ENCODE results near the gene SLC49A3. TPM values are rescaled to one million over a fixed set of nuclear protein-coding genes. Genes with fewer than 3 reads are reported as not detected.
A peak's percentile ranks its signal among the peaks of the same experiment; 100 is the strongest.
"Not testable (repeated sequence)": the region's sequence is repeated elsewhere in the genome, so short reads cannot be mapped to it uniquely, and the experiment has no call there.

The SLC49A3 gene
- total RNA-seq, 1 experiment from 2014 or later: 8.1 TPM

DNA sequence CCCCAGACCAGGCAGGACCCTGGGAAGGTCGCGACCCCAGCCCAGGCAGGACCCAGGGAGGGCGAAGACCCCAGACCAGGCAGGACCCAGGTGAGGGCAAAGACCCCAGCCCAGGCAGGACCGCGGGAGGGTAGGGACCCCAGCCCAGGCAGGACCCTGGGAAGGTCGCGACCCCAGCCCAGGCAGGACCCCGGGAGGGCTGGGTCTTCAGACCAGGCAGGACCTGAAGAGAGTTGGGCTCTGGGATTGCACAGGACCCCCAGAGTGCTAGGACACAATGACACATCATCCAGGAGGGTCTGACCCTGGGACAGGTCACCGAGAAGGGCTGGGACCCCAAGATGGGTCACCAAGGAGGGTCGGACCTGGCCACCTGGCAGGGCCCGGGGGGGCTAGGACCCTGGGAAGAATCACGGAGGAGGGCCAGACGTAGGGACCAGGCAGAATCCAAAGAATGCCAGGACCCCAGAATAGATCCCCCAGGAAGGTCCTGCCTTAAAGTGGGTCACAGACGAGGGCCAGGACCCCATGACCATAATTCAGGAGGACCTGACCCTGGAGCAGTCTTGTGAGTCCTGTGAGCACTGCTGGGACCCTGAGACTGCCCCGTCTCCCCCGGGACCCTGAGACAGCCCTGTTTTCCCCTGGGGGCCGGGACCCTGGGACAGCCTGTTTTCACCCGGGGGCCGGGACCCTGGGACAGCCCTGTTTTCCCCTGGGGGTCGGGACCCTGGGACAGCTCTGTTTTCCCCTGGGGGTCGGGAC, 18.1 kb upstream of the SLC49A3 start:
- TF ChIP-seq, protein P1, sequence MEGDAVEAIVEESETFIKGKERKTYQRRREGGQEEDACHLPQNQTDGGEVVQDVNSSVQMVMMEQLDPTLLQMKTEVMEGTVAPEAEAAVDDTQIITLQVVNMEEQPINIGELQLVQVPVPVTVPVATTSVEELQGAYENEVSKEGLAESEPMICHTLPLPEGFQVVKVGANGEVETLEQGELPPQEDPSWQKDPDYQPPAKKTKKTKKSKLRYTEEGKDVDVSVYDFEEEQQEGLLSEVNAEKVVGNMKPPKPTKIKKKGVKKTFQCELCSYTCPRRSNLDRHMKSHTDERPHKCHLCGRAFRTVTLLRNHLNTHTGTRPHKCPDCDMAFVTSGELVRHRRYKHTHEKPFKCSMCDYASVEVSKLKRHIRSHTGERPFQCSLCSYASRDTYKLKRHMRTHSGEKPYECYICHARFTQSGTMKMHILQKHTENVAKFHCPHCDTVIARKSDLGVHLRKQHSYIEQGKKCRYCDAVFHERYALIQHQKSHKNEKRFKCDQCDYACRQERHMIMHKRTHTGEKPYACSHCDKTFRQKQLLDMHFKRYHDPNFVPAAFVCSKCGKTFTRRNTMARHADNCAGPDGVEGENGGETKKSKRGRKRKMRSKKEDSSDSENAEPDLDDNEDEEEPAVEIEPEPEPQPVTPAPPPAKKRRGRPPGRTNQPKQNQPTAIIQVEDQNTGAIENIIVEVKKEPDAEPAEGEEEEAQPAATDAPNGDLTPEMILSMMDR (conservative IDR thresholded peaks at IDR 0.05): no peak
- no peak for TF ChIP-seq EZH2 (IDR thresholded peaks at IDR 0.05; ENCODE audit: low read depth)
- Histone ChIP-seq H3K27me3 (ENCODE audit: insufficient read depth, low read depth) (no peaks in the 10 kb centered on the region), H4K20me1 (ENCODE audit: insufficient read depth) (peaks cover 22% of the 10 kb centered on the region), H3K9me2 (ENCODE audit: insufficient read depth) (no peaks in the 10 kb centered on the region), H3K36me3 (ENCODE audit: low read depth) (no peaks in the 10 kb centered on the region), H3K9me3 (ENCODE audit: insufficient read depth, low read depth) (no peaks in the 10 kb centered on the region), H3K4me2 (peak overlapping the region; percentile 91), H2AFZ (no peak overlapping the region), H3F3A (ENCODE audit: insufficient read depth, low read depth) (peaks cover 5% of the 10 kb centered on the region), H3K4me3 (peak overlapping the region; percentile 95), H3K79me2 (ENCODE audit: low read depth) (peaks cover 49% of the 10 kb centered on the region), H3K27ac (no peak overlapping the region), H3K4me1 (replicated peaks; ENCODE audit: insufficient read depth) (0 out of 2 replicates have a peak, but pooled peaks cover 5% of the 10 kb centered on the region)
- DNase-seq: no peak
- ChIA-PET POLR2A (ENCODE audit: unreplicated experiment) (no interaction called here), CTCF (interaction anchor here (0.6 to 0.7 kb wide), 2 partner anchors 10 to 76 kb away, joined by 3 to 6 read pairs; no protein-coding TSS in a partner anchor)
- no TSS peak for BruUV-seq (replicated peaks)
- intact Hi-C loops (cut with micrococcal nuclease; ENCODE audit: unreplicated experiment): no loop called here

DNA sequence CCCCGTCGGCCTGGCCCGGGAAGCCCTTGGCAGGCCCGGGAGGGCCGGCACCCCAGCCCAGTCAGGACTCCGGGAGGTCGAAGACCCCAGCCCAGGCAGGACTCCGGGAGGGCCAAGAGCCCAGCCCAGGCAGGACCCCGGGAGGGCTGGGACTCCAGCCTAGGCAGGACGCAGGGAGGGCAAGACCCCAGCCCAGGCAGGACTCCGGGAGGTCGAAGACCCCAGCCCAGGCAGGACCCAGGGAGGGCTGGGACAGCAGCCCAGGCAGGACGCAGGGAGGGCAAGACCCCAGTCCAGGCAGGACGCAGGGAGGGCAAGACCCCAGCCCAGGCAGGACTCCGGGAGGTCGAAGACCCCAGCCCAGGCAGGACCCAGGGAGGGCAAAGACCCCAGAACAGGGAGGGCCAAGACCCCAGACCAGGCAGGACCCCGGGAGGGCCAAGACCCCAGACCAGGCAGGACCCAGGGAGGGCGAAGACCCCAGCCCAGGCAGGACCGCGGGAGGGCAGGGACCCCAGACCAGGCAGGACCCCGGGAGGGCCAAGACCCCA, 17.2 kb upstream of the SLC49A3 start:
- DNase-seq; BruUV-seq (replicated peaks); H3K4me1 ChIP-seq (replicated peaks; ENCODE audit: insufficient read depth); intact Hi-C loops (cut with micrococcal nuclease; ENCODE audit: unreplicated experiment); H3K36me3 ChIP-seq (ENCODE audit: low read depth); CTCF ChIA-PET; H3K9me3 ChIP-seq (ENCODE audit: insufficient read depth, low read depth); H3K9me2 ChIP-seq (ENCODE audit: insufficient read depth); H3K27me3 ChIP-seq (ENCODE audit: insufficient read depth, low read depth); H3F3A ChIP-seq (ENCODE audit: insufficient read depth, low read depth): not testable (repeated sequence)
- peaks cover 18% of the 10 kb centered on the region for H4K20me1 ChIP-seq (ENCODE audit: insufficient read depth)
- POLR2A ChIA-PET (ENCODE audit: unreplicated experiment): interaction anchor here (0.7 kb wide), 2 partner anchors 34 to 995 kb away, joined by 4 to 7 read pairs; no protein-coding TSS in a partner anchor
- H2AFZ ChIP-seq: peak overlapping the region; percentile 75
- H3K27ac ChIP-seq: peak overlapping the region; percentile 45; the same call in 1 of the 2 replicates
- peak overlapping the region; percentile 95 for H3K4me3 ChIP-seq
- peaks cover 44% of the 10 kb centered on the region for H3K79me2 ChIP-seq (ENCODE audit: low read depth)
- H3K4me2 ChIP-seq: peak overlapping the region; percentile 91

DNA sequence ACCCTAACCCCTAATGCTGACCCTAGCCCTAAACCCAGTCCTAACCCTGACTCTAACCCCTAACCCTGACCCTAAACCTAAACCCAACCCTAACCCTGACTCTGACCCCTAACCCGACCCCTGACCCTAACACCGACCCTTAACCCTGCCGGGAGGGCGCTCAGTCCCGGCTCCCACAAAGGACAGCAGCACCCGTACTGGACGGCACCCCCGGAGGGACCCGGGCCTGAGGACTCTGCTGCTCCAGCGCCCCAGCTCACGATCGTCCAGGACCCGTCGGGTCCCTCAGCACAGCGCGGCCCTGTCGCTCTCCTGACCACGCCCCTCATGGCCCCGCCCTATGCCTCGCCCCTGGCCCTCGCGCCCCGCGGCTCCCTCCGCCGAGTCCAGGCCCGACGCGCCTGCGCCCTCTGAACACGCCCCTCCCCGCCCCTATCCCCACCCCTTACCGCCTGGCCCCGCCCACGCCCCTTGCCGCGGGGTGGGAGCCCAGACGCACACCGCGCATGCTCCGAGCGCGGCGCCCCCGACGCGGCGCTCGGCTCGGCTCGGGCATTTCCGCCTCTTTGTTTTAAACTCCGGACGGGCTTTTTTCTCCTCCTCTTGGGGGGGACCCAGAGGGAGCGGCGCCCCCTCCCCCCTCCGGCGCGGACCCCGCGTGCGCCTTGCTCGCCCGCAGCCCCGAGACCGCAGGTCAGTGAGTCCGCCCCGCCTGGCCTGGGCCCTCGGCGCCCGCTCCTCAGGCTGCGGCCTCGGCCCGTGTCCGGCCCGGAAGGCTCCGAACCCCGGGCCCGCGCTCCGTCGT, 16.5 kb upstream of the SLC49A3 start, which contains the start of gene PCGF3:
Gene PCGF3, plus strand, starts transcription at position 555 of the 805 bp plus-strand sequence. CDS start 27,849 bp downstream, outside the sequence.
- CTCF ChIA-PET: no interaction called here
- POLR2A ChIA-PET (ENCODE audit: unreplicated experiment): interaction anchor here (0.5 to 0.7 kb wide), 3 partner anchors 10 to 995 kb away, joined by 4 to 8 read pairs (median 7); no protein-coding TSS in a partner anchor

More for the DNA sequence above, 16.5 kb upstream of the SLC49A3 start, which contains the start of gene PCGF3:
- no peaks in the 10 kb centered on the region for H3K27me3 ChIP-seq (ENCODE audit: insufficient read depth, low read depth)
- H3K9me2 ChIP-seq (ENCODE audit: insufficient read depth): no peaks in the 10 kb centered on the region
- DNase-seq: peak; percentile 81 to 97
- peak within 1 kb of the TSS; percentile 75 for H2AFZ ChIP-seq
- H3K36me3 ChIP-seq (ENCODE audit: low read depth): no peaks in the 10 kb centered on the region
- TSS peak; percentile 60 for BruUV-seq (replicated peaks)
- peak within 1 kb of the TSS; percentile 91 for H3K4me2 ChIP-seq
- H3F3A ChIP-seq (ENCODE audit: insufficient read depth, low read depth): peaks cover 4% of the 10 kb centered on the region; the same call in 1 of the 2 replicates
- H3K9me3 ChIP-seq (ENCODE audit: insufficient read depth, low read depth): no peaks in the 10 kb centered on the region
- H3K79me2 ChIP-seq (ENCODE audit: low read depth): peaks cover 40% of the 10 kb centered on the region
- TF ChIP-seq EZH2 (IDR thresholded peaks at IDR 0.05; ENCODE audit: low read depth): no peak
- TF ChIP-seq, protein P1 (conservative IDR thresholded peaks at IDR 0.05): no peak
- H4K20me1 ChIP-seq (ENCODE audit: insufficient read depth): peaks cover 12% of the 10 kb centered on the region
- intact Hi-C loops (cut with micrococcal nuclease; ENCODE audit: unreplicated experiment): loop anchor here (2.0 kb wide), 1 partner anchor 19 kb away; no protein-coding TSS in a partner anchor
- peak within 1 kb of the TSS; percentile 95 for H3K4me3 ChIP-seq
- 0 out of 2 replicates have a peak, but pooled peaks cover 5% of the 10 kb centered on the region for H3K4me1 ChIP-seq (replicated peaks; ENCODE audit: insufficient read depth)
- peak within 1 kb of the TSS; percentile 45; the same call in 1 of the 2 replicates for H3K27ac ChIP-seq

All from PC-9 (cell line).